ENCODE results near the gene BRD9. TPM values are rescaled to one million over a fixed set of nuclear protein-coding genes. Genes with fewer than 3 reads are reported as not detected.
"Not testable (repeated sequence)": the region's sequence is repeated elsewhere in the genome, so short reads cannot be mapped to it uniquely, and the experiment has no call there.

The BRD9 gene
- total RNA-seq, 1 donor from 2014 or later: 27.9 TPM

- peak; percentile 50 for DNase-seq (ENCODE audit: missing footprints)
- ATAC-seq: no peak
- intact Hi-C loops (cut with DNase I): no loop called here
Measured at GRCh38 chr5:852431-853401, 39.9 kb downstream of the BRD9 start.

DNA sequence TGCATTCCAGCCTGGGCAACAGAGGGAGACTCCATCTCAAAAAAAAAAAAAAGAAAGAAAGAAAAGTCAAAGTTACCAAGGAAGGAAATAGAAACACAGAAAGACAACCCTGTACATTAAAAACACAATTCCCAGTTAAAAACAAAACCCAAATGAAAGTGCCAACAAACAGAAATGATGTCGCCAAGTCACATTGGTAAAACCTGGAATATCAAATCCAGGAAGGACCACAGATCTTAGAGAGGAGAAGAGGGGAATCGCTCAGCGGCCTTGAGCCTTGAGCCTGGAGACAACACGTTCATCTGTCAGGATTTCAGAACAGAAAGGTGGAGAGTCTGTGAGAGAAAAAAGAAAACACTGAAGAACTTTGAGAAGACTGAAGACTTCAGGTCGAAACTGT lies 40.6 kb downstream of the BRD9 start:
- ATAC-seq: no peak
- intact Hi-C loops (cut with DNase I): no loop called here
- DNase-seq (ENCODE audit: missing footprints): no peak

DNA sequence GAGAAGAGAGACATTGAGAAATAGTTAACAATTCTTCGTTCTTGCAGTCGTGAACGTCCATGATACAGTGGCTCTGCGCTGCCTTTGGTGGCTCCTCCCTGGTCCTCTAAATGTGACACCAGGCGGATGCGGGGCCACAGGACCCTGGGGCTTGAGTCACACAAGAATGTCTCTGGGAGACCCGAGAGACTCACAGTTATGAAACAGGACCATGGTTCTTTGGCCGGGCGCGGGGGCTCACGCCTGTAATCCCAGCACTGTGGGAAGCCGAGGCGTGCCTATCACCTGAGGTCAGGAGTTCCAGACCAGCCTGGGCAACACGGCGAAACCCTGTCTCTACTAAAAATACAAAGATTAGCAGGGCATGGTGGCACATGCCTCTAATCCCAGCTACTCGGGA lies 41.0 kb downstream of the BRD9 start:
- ATAC-seq (no peak), DNase-seq (ENCODE audit: missing footprints) (no peak)
- intact Hi-C loops (cut with DNase I): no loop called here

GRCh38 chr5:851076-851475 lies 41.5 kb downstream of the BRD9 start:
- intact Hi-C loops (cut with DNase I): no loop called here
- no peak for ATAC-seq
- no peak for DNase-seq (ENCODE audit: missing footprints)

DNA sequence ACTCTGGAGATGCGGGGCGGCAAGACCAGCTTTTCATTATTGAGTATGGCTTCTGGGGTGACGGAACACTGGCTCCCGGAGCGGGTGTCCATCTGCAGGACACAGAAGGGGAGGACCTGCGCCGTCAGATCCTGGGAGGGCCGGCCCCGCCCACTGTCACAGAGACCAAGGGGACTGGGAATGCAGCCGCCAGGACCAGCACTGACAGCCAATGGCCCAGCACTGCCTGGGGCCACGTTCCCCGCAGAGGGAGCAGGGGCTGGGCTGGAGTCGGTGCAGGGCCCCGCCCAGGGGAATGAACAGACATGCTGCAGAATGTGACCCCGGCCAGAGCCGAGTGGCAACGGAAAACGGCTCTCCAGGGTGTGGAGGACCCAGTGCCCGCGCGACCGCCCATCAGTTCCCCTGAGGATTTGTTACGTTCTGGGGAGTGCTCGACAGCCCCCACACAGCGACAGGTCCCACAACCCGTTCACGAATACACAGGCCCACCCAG lies 42.0 kb downstream of the BRD9 start, which contains the start of gene ZDHHC11:
Gene ZDHHC11 (minus strand): TSS at position 476 of the 496 bp plus-strand sequence. CDS start 384 bp downstream, at position 92.
- DNase-seq (ENCODE audit: missing footprints) (peak; percentile 86), ATAC-seq (peak; percentile 83)
- intact Hi-C loops (cut with DNase I): no loop called here

- ATAC-seq (peak; percentile 83), DNase-seq (ENCODE audit: missing footprints) (peak; percentile 60)
- intact Hi-C loops (cut with DNase I): no loop called here
Measured at GRCh38 chr5:849651-850301, 42.8 kb downstream of the BRD9 start.

- intact Hi-C loops (cut with DNase I): no loop called here
- ATAC-seq (no peak), DNase-seq (ENCODE audit: missing footprints) (peak; percentile 49)
Measured at GRCh38 chr5:848671-849111, 43.9 kb downstream of the BRD9 start.

DNA sequence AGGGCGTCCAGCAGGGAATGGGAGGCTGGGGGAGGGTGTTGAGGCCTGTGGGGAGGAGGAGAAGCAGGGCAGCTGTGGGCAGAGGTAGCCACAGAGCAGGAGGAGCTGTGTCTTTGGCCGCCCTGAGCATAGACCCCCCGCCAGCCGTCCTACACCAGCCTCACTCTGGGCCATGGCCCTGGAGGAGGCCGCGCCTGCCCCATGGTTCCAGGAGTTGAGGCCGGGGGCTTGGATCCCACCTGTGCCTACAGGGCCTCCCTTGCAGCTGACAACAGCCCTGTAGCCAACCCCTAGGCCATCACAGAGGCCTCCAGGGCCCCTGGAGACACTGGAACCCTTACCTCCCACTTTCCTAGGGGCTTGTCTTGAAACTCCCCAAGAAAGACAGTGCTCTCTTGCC lies 44.9 kb downstream of the BRD9 start:
- DNase-seq (ENCODE audit: missing footprints): peak; percentile 31
- ATAC-seq; intact Hi-C loops (cut with DNase I): not testable (repeated sequence)

DNA sequence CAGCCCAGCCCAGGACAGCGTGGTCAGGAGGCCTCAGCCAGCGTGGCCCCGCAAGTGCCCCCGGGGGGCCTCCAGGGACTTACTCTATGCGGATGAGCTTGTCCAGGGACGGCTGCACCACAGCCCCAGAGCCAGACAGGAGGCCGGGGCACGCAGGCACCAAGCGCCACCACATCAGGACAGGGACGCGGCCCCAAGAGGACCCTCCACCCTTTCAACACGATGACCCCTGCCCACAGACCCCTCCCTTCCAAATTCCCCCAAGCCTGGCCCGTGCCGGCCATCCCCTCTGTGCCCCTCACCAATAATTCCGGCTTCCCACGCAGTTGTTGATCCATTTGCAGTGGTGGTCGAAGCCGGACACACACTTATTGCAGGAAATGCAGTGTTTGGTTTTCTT lies 45.4 kb downstream of the BRD9 start:
- ATAC-seq; DNase-seq (ENCODE audit: missing footprints); intact Hi-C loops (cut with DNase I): not testable (repeated sequence)

- DNase-seq (ENCODE audit: missing footprints): peak; percentile 14
- ATAC-seq; intact Hi-C loops (cut with DNase I): not testable (repeated sequence)
Measured at GRCh38 chr5:846602-847091, 46.0 kb downstream of the BRD9 start.

DNA sequence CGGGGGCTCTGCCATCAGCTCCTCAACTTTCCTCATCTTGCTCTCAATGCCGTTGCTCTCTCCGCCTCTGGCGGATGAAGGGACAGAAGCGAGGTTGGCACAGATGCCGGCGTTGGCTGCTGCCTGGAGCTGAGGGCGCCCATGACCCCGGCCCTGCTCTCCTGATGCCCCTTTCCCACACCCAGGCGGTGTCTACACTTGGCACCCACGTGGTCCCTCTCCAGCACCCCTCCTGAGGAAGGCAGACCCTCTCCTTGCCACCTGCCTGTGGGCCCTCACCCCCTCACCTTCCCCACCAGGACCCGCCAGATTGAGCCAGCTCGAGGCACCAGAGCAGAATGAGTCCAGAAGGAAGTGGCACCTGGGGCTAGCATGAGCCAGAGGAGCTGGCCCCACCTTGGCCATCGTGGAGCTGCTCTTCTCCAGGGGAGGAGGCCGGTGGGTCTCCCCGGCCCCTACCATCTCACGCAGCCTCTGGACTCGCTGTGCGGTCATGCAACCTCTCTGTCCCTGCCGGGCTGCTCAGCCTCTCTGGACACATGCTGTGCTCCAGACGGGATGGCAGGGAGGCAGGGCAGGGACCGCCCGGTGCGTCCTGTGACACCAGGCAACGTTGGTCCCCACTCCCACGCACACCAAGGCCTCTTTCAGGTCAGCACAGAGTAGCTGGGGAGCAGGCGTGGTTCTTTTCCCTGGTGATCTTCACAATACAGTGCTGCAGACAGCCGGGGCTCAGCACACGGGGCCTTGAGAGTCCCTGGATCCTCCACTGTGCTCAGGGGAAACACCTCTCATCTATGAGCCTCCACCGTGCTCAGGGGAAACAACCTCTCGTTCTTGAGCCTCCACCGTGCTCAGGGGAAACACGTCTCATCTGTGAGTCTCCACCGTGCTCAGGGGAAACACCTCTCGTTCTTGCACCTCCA lies 46.7 kb downstream of the BRD9 start:
- peak; percentile 52 for DNase-seq (ENCODE audit: missing footprints)
- ATAC-seq; intact Hi-C loops (cut with DNase I): not testable (repeated sequence)

GRCh38 chr5:845031-845675 lies 47.4 kb downstream of the BRD9 start:
- DNase-seq (ENCODE audit: missing footprints): peak; percentile 55
- ATAC-seq; intact Hi-C loops (cut with DNase I): not testable (repeated sequence)

- intact Hi-C loops (cut with DNase I); ATAC-seq: not testable (repeated sequence)
- peak; percentile 25 for DNase-seq (ENCODE audit: missing footprints)
Measured at GRCh38 chr5:844426-844825, 48.2 kb downstream of the BRD9 start.

DNA sequence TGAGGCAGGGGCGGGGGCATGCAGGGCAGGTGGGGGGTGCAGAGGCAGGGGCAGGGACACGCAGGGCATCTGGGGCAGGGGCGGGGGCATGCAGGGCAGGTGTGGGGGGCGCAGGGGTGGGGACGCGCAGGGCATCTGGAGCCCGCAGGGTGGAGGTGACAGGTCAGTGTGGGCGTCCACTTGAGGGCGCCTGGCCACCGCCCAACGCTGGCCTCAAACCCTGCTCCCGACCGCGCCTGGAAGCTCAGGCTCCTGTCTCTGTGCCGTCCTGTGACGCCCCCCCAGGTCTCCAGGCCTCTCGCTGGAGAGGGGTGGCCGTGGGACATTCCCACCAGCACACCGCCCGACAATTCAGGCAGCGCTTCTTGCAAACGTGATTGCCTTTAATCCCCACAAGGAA lies 48.7 kb downstream of the BRD9 start:
- ATAC-seq; intact Hi-C loops (cut with DNase I): not testable (repeated sequence)
- DNase-seq (ENCODE audit: missing footprints): peak; percentile 53

DNA sequence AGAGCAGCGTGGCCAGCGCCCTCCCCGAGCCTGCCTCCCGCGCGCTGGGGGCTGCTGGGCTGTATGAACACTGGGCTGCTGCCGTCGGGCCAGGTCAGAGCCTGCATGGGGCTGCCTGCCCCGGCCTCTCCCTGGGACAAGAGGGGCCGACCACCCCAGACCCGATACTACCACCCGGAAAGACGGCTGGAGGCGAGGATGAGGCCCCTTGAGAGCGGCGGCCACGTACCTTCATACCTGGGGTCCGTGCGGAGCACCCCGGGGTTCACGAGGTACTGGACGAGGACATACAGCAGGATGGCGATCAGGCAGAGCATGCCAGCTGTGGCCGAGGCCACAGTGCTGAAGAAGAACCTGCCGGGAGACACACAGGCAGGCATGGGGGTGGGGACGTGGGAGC lies 49.2 kb downstream of the BRD9 start:
- ATAC-seq; intact Hi-C loops (cut with DNase I): not testable (repeated sequence)

GRCh38 chr5:842402-843221 lies 50.0 kb downstream of the BRD9 start:
- peak; percentile 66 for DNase-seq (ENCODE audit: missing footprints)
- ATAC-seq; intact Hi-C loops (cut with DNase I): not testable (repeated sequence)

More for the DNA sequence above, 49.2 kb downstream of the BRD9 start:
- DNase-seq (ENCODE audit: missing footprints): peak; percentile 53

Data from Right ventricle myocardium inferior (tissue), 1 donor.